Measurements from ENCODE around the gene NDUFB7.

NDUFB7 gene

DNA sequence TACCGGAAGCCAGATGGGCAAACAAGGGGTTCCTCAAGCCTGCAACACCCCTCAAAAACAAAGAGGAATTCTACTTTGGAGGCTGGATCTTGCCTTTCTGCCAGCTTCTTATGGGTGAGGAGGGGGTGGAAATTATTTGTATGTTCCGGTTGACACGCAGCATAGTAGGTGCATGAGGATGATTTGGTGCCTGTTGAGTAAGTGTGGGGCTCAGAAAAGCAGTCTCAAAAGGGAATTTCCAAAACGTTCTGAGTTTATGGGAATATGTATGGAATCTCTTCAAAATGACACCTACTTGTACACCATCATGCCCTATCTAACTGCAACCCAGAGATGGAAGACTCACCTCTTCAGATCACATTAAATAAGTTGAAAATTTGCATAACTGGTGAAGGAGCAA is 45.4 kb downstream of the NDUFB7 start:
- Histone ChIP-seq H3K27me3 (replicated peaks; ENCODE audit: insufficient read depth, low read length) (no peaks in the 10 kb centered on the region), H3K27ac (ENCODE audit: low read length) (no peak overlapping the region), H3K4me2 (ENCODE audit: low read depth, low read length) (no peak overlapping the region), H3K9ac (ENCODE audit: low read length) (no peak overlapping the region), H2AFZ (ENCODE audit: low read length) (no peak overlapping the region), H3K4me1 (ENCODE audit: low read length) (0 out of 2 replicates have a peak, but pooled peaks cover 4% of the 10 kb centered on the region), H3K9me2 (replicated peaks; ENCODE audit: insufficient read depth, low read length) (no peaks in the 10 kb centered on the region), H3K9me3 (replicated peaks; ENCODE audit: insufficient read depth, low read length) (no peaks in the 10 kb centered on the region), H4K20me1 (ENCODE audit: insufficient read depth, low read length) (no peaks in the 10 kb centered on the region), H3K79me2 (ENCODE audit: low read length) (peaks cover 19% of the 10 kb centered on the region), H3F3A (ENCODE audit: insufficient read depth, low read length) (no peaks in the 10 kb centered on the region), H3K4me3 (ENCODE audit: low read length) (no peak overlapping the region), H3K36me3 (replicated peaks; ENCODE audit: insufficient read depth, low read length) (no peaks in the 10 kb centered on the region)
- DNase-seq: no peak
- TF ChIP-seq CTCF (IDR thresholded peaks at IDR 0.05; ENCODE audit: low read length) (no peak), EZH2 (optimal IDR thresholded peaks at IDR 0.05; ENCODE audit: low read depth, low read length) (no peak), EZH2phosphoT487 (IDR thresholded peaks at IDR 0.05; ENCODE audit: low read length) (no peak)

GRCh38 chr19:14525729-14526128 is 46.1 kb downstream of the NDUFB7 start:
- no peak overlapping the region for H3K4me2 ChIP-seq (ENCODE audit: low read depth, low read length)
- no peaks in the 10 kb centered on the region for H3K27me3 ChIP-seq (replicated peaks; ENCODE audit: insufficient read depth, low read length)
- no peaks in the 10 kb centered on the region for H3K9me3 ChIP-seq (replicated peaks; ENCODE audit: insufficient read depth, low read length)
- no peak overlapping the region for H3K9ac ChIP-seq (ENCODE audit: low read length)
- H4K20me1 ChIP-seq (ENCODE audit: insufficient read depth, low read length): no peaks in the 10 kb centered on the region
- no peaks in the 10 kb centered on the region for H3K9me2 ChIP-seq (replicated peaks; ENCODE audit: insufficient read depth, low read length)
- H3K27ac ChIP-seq (ENCODE audit: low read length): no peak overlapping the region
- no peak for DNase-seq
- H3K36me3 ChIP-seq (replicated peaks; ENCODE audit: insufficient read depth, low read length): no peaks in the 10 kb centered on the region
- H3K4me1 ChIP-seq (ENCODE audit: low read length): 0 out of 2 replicates have a peak, but pooled peaks cover 4% of the 10 kb centered on the region
- no peaks in the 10 kb centered on the region for H3F3A ChIP-seq (ENCODE audit: insufficient read depth, low read length)
- TF ChIP-seq CTCF (IDR thresholded peaks at IDR 0.05; ENCODE audit: low read length) (no peak), EZH2 (optimal IDR thresholded peaks at IDR 0.05; ENCODE audit: low read depth, low read length) (no peak), EZH2phosphoT487 (IDR thresholded peaks at IDR 0.05; ENCODE audit: low read length) (no peak)
- no peak overlapping the region for H3K4me3 ChIP-seq (ENCODE audit: low read length)
- no peak overlapping the region for H2AFZ ChIP-seq (ENCODE audit: low read length)
- peaks cover 12% of the 10 kb centered on the region for H3K79me2 ChIP-seq (ENCODE audit: low read length)

- Histone ChIP-seq H3K4me1 (ENCODE audit: low read length) (peaks cover 16% of the 10 kb centered on the region), H3K36me3 (replicated peaks; ENCODE audit: insufficient read depth, low read length) (peaks cover 11% of the 10 kb centered on the region), H3K27ac (ENCODE audit: low read length) (no peak overlapping the region), H3K79me2 (ENCODE audit: low read length) (peaks cover 26% of the 10 kb centered on the region), H3K9ac (ENCODE audit: low read length) (no peak overlapping the region), H3K9me2 (replicated peaks; ENCODE audit: insufficient read depth, low read length) (no peaks in the 10 kb centered on the region), H3K27me3 (replicated peaks; ENCODE audit: insufficient read depth, low read length) (no peaks in the 10 kb centered on the region), H4K20me1 (ENCODE audit: insufficient read depth, low read length) (peaks cover 11% of the 10 kb centered on the region), H3K9me3 (replicated peaks; ENCODE audit: insufficient read depth, low read length) (no peaks in the 10 kb centered on the region), H3K4me3 (ENCODE audit: low read length) (no peak overlapping the region), H3K4me2 (ENCODE audit: low read depth, low read length) (no peak overlapping the region), H2AFZ (ENCODE audit: low read length) (no peak overlapping the region), H3F3A (ENCODE audit: insufficient read depth, low read length) (peaks cover 9% of the 10 kb centered on the region)
- DNase-seq: no peak
- TF ChIP-seq EZH2 (optimal IDR thresholded peaks at IDR 0.05; ENCODE audit: low read depth, low read length): no peak
- no peak for TF ChIP-seq CTCF (IDR thresholded peaks at IDR 0.05; ENCODE audit: low read length)
- no peak for TF ChIP-seq EZH2phosphoT487 (IDR thresholded peaks at IDR 0.05; ENCODE audit: low read length)
These were observed 51.3 kb downstream of the NDUFB7 start for GRCh38 chr19:14520543-14520942.

Measured in MM.1S (cell line).